Fibroblast of lung (primary cell): ENCODE measurements around the gene KCNJ6.

Experiments used
- CTCF ChIP-seq, 2 donors: IDR thresholded peaks in 1 of 2; conservative IDR thresholded peaks in 1 of 2; 1 replicate in 1 of 2; 2 replicates in 1 of 2; pipeline ENCODE4 v1.5.1; 2011 to 2012; ENCODE audit warnings: low read length in 2 of 2, control low read depth in 1 of 2, inconsistent platforms in 1 of 2, low read depth in 1 of 2, mild to moderate bottlenecking in 1 of 2
- EZH2 ChIP-seq: IDR thresholded peaks from 2 replicates; pipeline ENCODE4 v1.5.1; 2012; ENCODE audit warnings: low read length, control low read depth, mild to moderate bottlenecking; ENCODE audit errors: missing control alignments

GRCh38 chr21:37669249-37669648 is 247.0 kb downstream of the KCNJ6 start:
- TF ChIP-seq CTCF (conservative IDR thresholded peaks at IDR 0.05 in 1 of 2, IDR thresholded peaks at IDR 0.05 in 1 of 2; ENCODE audit: low read depth in 1 of 2, low read length in 2 of 2) (no peak), EZH2 (no peak)
